ENCODE results near the gene MYL5. TPM values are rescaled to one million over a fixed set of nuclear protein-coding genes. Genes with fewer than 3 reads are reported as not detected.

The MYL5 gene
- total and polyA plus RNA-seq, 2 of the 13 experiments (the other 11 are each of a cell fraction or from before 2014, with no cell fraction given) = 6.5 to 16.0 TPM

- TF ChIP-seq ZNF264 (CRISPR knock-in tag; IDR thresholded peaks at IDR 0.05) = no peak
- TF ChIP-seq, protein P1, sequence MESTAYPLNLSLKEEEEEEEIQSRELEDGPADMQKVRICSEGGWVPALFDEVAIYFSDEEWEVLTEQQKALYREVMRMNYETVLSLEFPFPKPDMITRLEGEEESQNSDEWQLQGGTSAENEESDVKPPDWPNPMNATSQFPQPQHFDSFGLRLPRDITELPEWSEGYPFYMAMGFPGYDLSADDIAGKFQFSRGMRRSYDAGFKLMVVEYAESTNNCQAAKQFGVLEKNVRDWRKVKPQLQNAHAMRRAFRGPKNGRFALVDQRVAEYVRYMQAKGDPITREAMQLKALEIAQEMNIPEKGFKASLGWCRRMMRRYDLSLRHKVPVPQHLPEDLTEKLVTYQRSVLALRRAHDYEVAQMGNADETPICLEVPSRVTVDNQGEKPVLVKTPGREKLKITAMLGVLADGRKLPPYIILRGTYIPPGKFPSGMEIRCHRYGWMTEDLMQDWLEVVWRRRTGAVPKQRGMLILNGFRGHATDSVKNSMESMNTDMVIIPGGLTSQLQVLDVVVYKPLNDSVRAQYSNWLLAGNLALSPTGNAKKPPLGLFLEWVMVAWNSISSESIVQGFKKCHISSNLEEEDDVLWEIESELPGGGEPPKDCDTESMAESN (CRISPR knock-in tag; conservative IDR thresholded peaks at IDR 0.05) = no peak
- TF ChIP-seq E2F2 (CRISPR knock-in tag; IDR thresholded peaks at IDR 0.05; ENCODE audit: borderline replicate concordance) = no peak
- no peak for TF ChIP-seq SALL2 (CRISPR knock-in tag; IDR thresholded peaks at IDR 0.05)
- TF ChIP-seq CEBPB (IDR thresholded peaks at IDR 0.05; ENCODE audit: borderline replicate concordance, low read depth, low read length) = no peak
- TF ChIP-seq ZNF7 (CRISPR knock-in tag; IDR thresholded peaks at IDR 0.05) = no peak
- peak; percentile 74 for TF ChIP-seq AGO1 (IDR thresholded peaks at IDR 0.05; ENCODE audit: low read depth, low read length, poor library complexity, severe bottlenecking)
- TF ChIP-seq U2AF1 (optimal IDR thresholded peaks at IDR 0.05; ENCODE audit: low read depth, low read length) = no peak
- TF ChIP-seq, protein P2, sequence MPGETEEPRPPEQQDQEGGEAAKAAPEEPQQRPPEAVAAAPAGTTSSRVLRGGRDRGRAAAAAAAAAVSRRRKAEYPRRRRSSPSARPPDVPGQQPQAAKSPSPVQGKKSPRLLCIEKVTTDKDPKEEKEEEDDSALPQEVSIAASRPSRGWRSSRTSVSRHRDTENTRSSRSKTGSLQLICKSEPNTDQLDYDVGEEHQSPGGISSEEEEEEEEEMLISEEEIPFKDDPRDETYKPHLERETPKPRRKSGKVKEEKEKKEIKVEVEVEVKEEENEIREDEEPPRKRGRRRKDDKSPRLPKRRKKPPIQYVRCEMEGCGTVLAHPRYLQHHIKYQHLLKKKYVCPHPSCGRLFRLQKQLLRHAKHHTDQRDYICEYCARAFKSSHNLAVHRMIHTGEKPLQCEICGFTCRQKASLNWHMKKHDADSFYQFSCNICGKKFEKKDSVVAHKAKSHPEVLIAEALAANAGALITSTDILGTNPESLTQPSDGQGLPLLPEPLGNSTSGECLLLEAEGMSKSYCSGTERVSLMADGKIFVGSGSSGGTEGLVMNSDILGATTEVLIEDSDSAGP (CRISPR knock-in tag; IDR thresholded peaks at IDR 0.05; ENCODE audit: borderline replicate concordance) = no peak
- TF ChIP-seq, protein P3, sequence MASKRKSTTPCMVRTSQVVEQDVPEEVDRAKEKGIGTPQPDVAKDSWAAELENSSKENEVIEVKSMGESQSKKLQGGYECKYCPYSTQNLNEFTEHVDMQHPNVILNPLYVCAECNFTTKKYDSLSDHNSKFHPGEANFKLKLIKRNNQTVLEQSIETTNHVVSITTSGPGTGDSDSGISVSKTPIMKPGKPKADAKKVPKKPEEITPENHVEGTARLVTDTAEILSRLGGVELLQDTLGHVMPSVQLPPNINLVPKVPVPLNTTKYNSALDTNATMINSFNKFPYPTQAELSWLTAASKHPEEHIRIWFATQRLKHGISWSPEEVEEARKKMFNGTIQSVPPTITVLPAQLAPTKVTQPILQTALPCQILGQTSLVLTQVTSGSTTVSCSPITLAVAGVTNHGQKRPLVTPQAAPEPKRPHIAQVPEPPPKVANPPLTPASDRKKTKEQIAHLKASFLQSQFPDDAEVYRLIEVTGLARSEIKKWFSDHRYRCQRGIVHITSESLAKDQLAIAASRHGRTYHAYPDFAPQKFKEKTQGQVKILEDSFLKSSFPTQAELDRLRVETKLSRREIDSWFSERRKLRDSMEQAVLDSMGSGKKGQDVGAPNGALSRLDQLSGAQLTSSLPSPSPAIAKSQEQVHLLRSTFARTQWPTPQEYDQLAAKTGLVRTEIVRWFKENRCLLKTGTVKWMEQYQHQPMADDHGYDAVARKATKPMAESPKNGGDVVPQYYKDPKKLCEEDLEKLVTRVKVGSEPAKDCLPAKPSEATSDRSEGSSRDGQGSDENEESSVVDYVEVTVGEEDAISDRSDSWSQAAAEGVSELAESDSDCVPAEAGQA (IDR thresholded peaks at IDR 0.05; ENCODE audit: low read depth) = 0 out of 2 replicates have a peak, but pooled peaks have one; percentile 5
- TF ChIP-seq, protein P3 (CRISPR knock-in tag; IDR thresholded peaks at IDR 0.05; ENCODE audit: borderline replicate concordance) = no peak
- 0 out of 2 replicates have a peak, but pooled peaks have one; percentile 20 for TF ChIP-seq SAP130 (CRISPR knock-in tag; IDR thresholded peaks at IDR 0.05; ENCODE audit: low read depth)
- no peak for TF ChIP-seq ZBTB42 (CRISPR knock-in tag; IDR thresholded peaks at IDR 0.05)
- no peak for TF ChIP-seq ZNF766 (CRISPR knock-in tag; IDR thresholded peaks at IDR 0.05; ENCODE audit: borderline replicate concordance)
- TF ChIP-seq ZSCAN21 (CRISPR knock-in tag; IDR thresholded peaks at IDR 0.05; ENCODE audit: borderline replicate concordance) = no peak
- TF ChIP-seq TBP (CRISPR knock-in tag; IDR thresholded peaks at IDR 0.05) = no peak
- TF ChIP-seq IRX3 (CRISPR knock-in tag; IDR thresholded peaks at IDR 0.05; ENCODE audit: borderline replicate concordance, low read depth) = no peak
- TF ChIP-seq, protein P4, sequence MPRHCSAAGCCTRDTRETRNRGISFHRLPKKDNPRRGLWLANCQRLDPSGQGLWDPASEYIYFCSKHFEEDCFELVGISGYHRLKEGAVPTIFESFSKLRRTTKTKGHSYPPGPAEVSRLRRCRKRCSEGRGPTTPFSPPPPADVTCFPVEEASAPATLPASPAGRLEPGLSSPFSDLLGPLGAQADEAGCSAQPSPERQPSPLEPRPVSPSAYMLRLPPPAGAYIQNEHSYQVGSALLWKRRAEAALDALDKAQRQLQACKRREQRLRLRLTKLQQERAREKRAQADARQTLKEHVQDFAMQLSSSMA (CRISPR knock-in tag; IDR thresholded peaks at IDR 0.05) = no peak
Measured at GRCh38 chr4:680928-681645, 6.7 kb downstream of the MYL5 start (continued).
